Neural cell (in vitro differentiated cells): ENCODE data around the gene C10orf62. TPM values are rescaled to one million over a fixed set of nuclear protein-coding genes. Genes with fewer than 3 reads are reported as not detected.

Experiments used
- H2AFZ ChIP-seq: fragments of 200-600, 300-800 bp; sonication (generic), shearing (Covaris generic); 2 replicates; pipeline ENCODE4 v1.6.0; 2014; ENCODE audit warnings: low read depth, mild to moderate bottlenecking, antibody characterized with exemption, low read length, moderate library complexity
- H3F3A ChIP-seq: fragments of 200-600 bp; shearing (Covaris generic); 2 replicates; pipeline ENCODE4 v1.6.1; 2016; ENCODE audit warnings: mild to moderate bottlenecking, moderate library complexity, mixed read lengths, antibody characterized with exemption, low read length; ENCODE audit not compliant: insufficient read depth, poor library complexity, severe bottlenecking
- H3K27ac ChIP-seq: fragments of 200-600, 300-800 bp; sonication (generic), shearing (Covaris generic); 2 replicates; pipeline ENCODE4 v1.5.1; 2014; ENCODE audit warnings: mild to moderate bottlenecking, low read length, moderate library complexity
- H3K27me3 ChIP-seq: fragments of 300-800, 200-600 bp; sonication (generic), shearing (Covaris generic); 2 replicates; pipeline ENCODE4 v1.6.0; 2014; ENCODE audit warnings: mild to moderate bottlenecking, low read depth, low read length, moderate library complexity; ENCODE audit not compliant: insufficient read depth
- H3K36me3 ChIP-seq: fragments of 300-800, 200-600 bp; sonication (generic), shearing (Covaris generic); 2 replicates; pipeline ENCODE4 v1.5.1; 2014; ENCODE audit warnings: mild to moderate bottlenecking, antibody characterized with exemption, low read length, moderate library complexity; ENCODE audit not compliant: insufficient read depth
- H3K4me2 ChIP-seq: fragments of 300-800, 200-600 bp; sonication (generic), shearing (Covaris generic); 2 replicates; pipeline ENCODE4 v1.6.0; 2014; ENCODE audit warnings: mild to moderate bottlenecking, low read length
- H3K4me3 ChIP-seq: fragments of 300-800, 200-600 bp; sonication (generic), shearing (Covaris generic); 2 replicates; pipeline ENCODE4 v1.5.1; 2014; ENCODE audit warnings: mild to moderate bottlenecking, low read length, moderate library complexity
- H3K79me2 ChIP-seq: fragments of 200-600 bp; shearing (Covaris generic); replicated peaks from 2 replicates; pipeline ENCODE4 v1.6.0; 2014; ENCODE audit warnings: mild to moderate bottlenecking, low read length, moderate library complexity; ENCODE audit not compliant: insufficient read depth
- H3K9ac ChIP-seq: fragments of 300-800, 200-600 bp; sonication (generic), shearing (Covaris generic); 2 replicates; pipeline ENCODE4 v1.6.1; 2016; ENCODE audit warnings: mild to moderate bottlenecking, low read length, mixed read lengths
- H3K9me2 ChIP-seq: fragments of 200-600 bp; shearing (Covaris generic); 2 replicates; pipeline ENCODE4 v1.6.1; 2016; ENCODE audit warnings: mild to moderate bottlenecking, low read length, mixed read lengths; ENCODE audit not compliant: insufficient read depth
- H3K9me3 ChIP-seq: fragments of 200-600, 300-800 bp; sonication (generic), shearing (Covaris generic); 2 replicates; pipeline ENCODE4 v1.6.1; 2016; ENCODE audit warnings: mild to moderate bottlenecking, mixed run types, low read length, moderate library complexity, mixed read lengths
- H4K20me1 ChIP-seq: fragments of 200-600 bp; shearing (Covaris generic); 2 replicates; pipeline ENCODE4 v1.6.1; 2016; ENCODE audit warnings: mild to moderate bottlenecking, mixed run types; ENCODE audit not compliant: insufficient read depth
- CTCF ChIP-seq: fragments of 450-650 bp; IDR thresholded peaks from 2 replicates; pipeline ENCODE4 v1.5.1; 2014; ENCODE audit warnings: antibody characterized with exemption, mild to moderate bottlenecking, moderate library complexity; ENCODE audit not compliant: poor library complexity, severe bottlenecking
- EP300 ChIP-seq: fragments of 450-650 bp; conservative IDR thresholded peaks from 2 replicates; pipeline ENCODE4 v1.6.1; 2014; ENCODE audit warnings: antibody characterized with exemption, mild to moderate bottlenecking, moderate library complexity; ENCODE audit not compliant: poor library complexity, severe bottlenecking
- EZH2 ChIP-seq: fragments of 200-600, 300-800 bp; shearing (Covaris generic), sonication (generic); IDR thresholded peaks from 2 replicates; pipeline ENCODE4 v1.6.1; 2014; ENCODE audit warnings: antibody characterized with exemption, low read length, borderline replicate concordance, mild to moderate bottlenecking; ENCODE audit not compliant: insufficient read depth, poor library complexity, severe bottlenecking
- MXI1 ChIP-seq: fragments of 450-650 bp; conservative IDR thresholded peaks from 2 replicates; pipeline ENCODE4 v1.6.1; 2014; ENCODE audit warnings: antibody characterized with exemption, mild to moderate bottlenecking; ENCODE audit not compliant: poor library complexity, severe bottlenecking
- POLR2AphosphoS5 ChIP-seq: IDR thresholded peaks from 2 replicates; pipeline ENCODE4 v1.6.1; 2012
- RAD21 ChIP-seq: fragments of 450-650 bp; conservative IDR thresholded peaks from 2 replicates; pipeline ENCODE4 v1.6.1; 2014; ENCODE audit warnings: antibody characterized with exemption, mild to moderate bottlenecking, moderate library complexity
- REST ChIP-seq: IDR thresholded peaks from 2 replicates; pipeline ENCODE4 v1.6.1; 2012; ENCODE audit warnings: borderline replicate concordance
- SMC3 ChIP-seq: fragments of 450-650 bp; conservative IDR thresholded peaks from 2 replicates; pipeline ENCODE4 v1.6.1; 2014; ENCODE audit warnings: antibody characterized with exemption, mild to moderate bottlenecking, moderate library complexity; ENCODE audit not compliant: poor library complexity
- TAF1 ChIP-seq: IDR thresholded peaks from 2 replicates; pipeline ENCODE4 v1.6.1; 2012; ENCODE audit warnings: low read depth
- polyA plus RNA-seq: library from polyadenylated mRNA; depleted of rRNA; stranded (reverse); fragments of >200 nt; gene quantifications from 2 replicates; pipeline ENCODE4 v1.2.3, GENCODE V29; 2014

Gene C10orf62
- polyA plus RNA-seq, 1 donor from 2014 or later = not detected

GRCh38 chr10:97573021-97573420, 16.5 kb upstream of the C10orf62 start:
- Histone ChIP-seq H3K27me3 (no peaks in the 10 kb centered on the region), H3K36me3 (no peaks in the 10 kb centered on the region), H3K79me2 (no peaks in the 10 kb centered on the region), H3K4me3 (no peak overlapping the region), H3K9me2 (no peaks in the 10 kb centered on the region), H3K27ac (no peak overlapping the region), H3K9me3 (no peaks in the 10 kb centered on the region), H3K9ac (no peak overlapping the region), H4K20me1 (no peaks in the 10 kb centered on the region), H3F3A (no peaks in the 10 kb centered on the region), H3K4me2 (no peak overlapping the region), H2AFZ (no peak overlapping the region)
- TF ChIP-seq REST (no peak), CTCF (no peak), POLR2AphosphoS5 (no peak), EZH2 (no peak), RAD21 (no peak), EP300 (no peak), TAF1 (no peak), SMC3 (no peak), MXI1 (no peak)

- Histone ChIP-seq H3K9me2 (no peaks in the 10 kb centered on the region), H3K4me3 (no peak overlapping the region), H3K27ac (no peak overlapping the region), H4K20me1 (no peaks in the 10 kb centered on the region), H3K9me3 (no peaks in the 10 kb centered on the region), H3K27me3 (no peaks in the 10 kb centered on the region), H3K9ac (no peak overlapping the region), H2AFZ (no peak overlapping the region), H3K4me2 (no peak overlapping the region), H3F3A (no peaks in the 10 kb centered on the region), H3K36me3 (no peaks in the 10 kb centered on the region), H3K79me2 (no peaks in the 10 kb centered on the region)
- TF ChIP-seq EZH2 = no peak
Observed at GRCh38 chr10:97573672-97574071, 15.8 kb upstream of the C10orf62 start.
